HG03342 (cell line): ENCODE results near the gene WDR48.

Experiments
- ATAC-seq: cut with Tn5 transposase; IDR thresholded peaks from one replicate; pipeline ENCODE4 v1.9.1; 2021; ENCODE audit warnings: mild to moderate bottlenecking, moderate library complexity; ENCODE audit not compliant: unreplicated experiment

Gene WDR48

GRCh38 chr3:39118931-39119660 lies 67.3 kb downstream of the WDR48 start:
- no peak for ATAC-seq

- ATAC-seq = no peak
Measured at GRCh38 chr3:39121621-39122020, 69.8 kb downstream of the WDR48 start.

GRCh38 chr3:39122813-39123212 lies 71.0 kb downstream of the WDR48 start:
- ATAC-seq = peak; percentile 73

- no peak for ATAC-seq
Measured at GRCh38 chr3:39124876-39125840, 73.3 kb downstream of the WDR48 start.

GRCh38 chr3:39125841-39126500 lies 74.2 kb downstream of the WDR48 start:
- no peak for ATAC-seq

- ATAC-seq = no peak
Measured at GRCh38 chr3:39126532-39127071, 74.8 kb downstream of the WDR48 start.

GRCh38 chr3:39127269-39127907 lies 75.6 kb downstream of the WDR48 start:
- no peak for ATAC-seq

- ATAC-seq = no peak
Measured at GRCh38 chr3:39127908-39128304, 76.1 kb downstream of the WDR48 start.

- no peak for ATAC-seq
Measured at GRCh38 chr3:39128951-39129350, 77.1 kb downstream of the WDR48 start.

GRCh38 chr3:39130026-39130425 lies 78.2 kb downstream of the WDR48 start:
- no peak for ATAC-seq

- no peak for ATAC-seq
Measured at GRCh38 chr3:39130693-39131265, 79.0 kb downstream of the WDR48 start.

GRCh38 chr3:39132096-39133092 lies 80.6 kb downstream of the WDR48 start:
- no peak for ATAC-seq

- ATAC-seq = no peak
Measured at GRCh38 chr3:39133093-39133490, 81.3 kb downstream of the WDR48 start.

- ATAC-seq = no peak
Measured at GRCh38 chr3:39133822-39134221, 82.0 kb downstream of the WDR48 start.

- ATAC-seq = no peak
Measured at GRCh38 chr3:39134305-39134704, 82.5 kb downstream of the WDR48 start.

- no peak for ATAC-seq
Measured at GRCh38 chr3:39135170-39135805, 83.5 kb downstream of the WDR48 start.

- no peak for ATAC-seq
Measured at GRCh38 chr3:39136533-39137434, 85.0 kb downstream of the WDR48 start.
